Measurements from ENCODE around the gene CEP68.

CEP68 gene

GRCh38 chr2:65057054-65057375 is 799 bp downstream of the CEP68 start:
- no peak for DNase-seq (ENCODE audit: low read depth in 2 of 2)

GRCh38 chr2:65057391-65058052 is 1.3 kb downstream of the CEP68 start:
- peak in 1 of 2 donors; percentile 19 for DNase-seq (ENCODE audit: low read depth in 2 of 2)

GRCh38 chr2:65059071-65059470 is 2.9 kb downstream of the CEP68 start:
- no peak for DNase-seq (ENCODE audit: low read depth in 2 of 2)

GRCh38 chr2:65061146-65061909 is 5.1 kb downstream of the CEP68 start:
- DNase-seq (ENCODE audit: low read depth in 2 of 2): no peak

GRCh38 chr2:65061910-65062339 is 5.7 kb downstream of the CEP68 start:
- no peak for DNase-seq (ENCODE audit: low read depth in 2 of 2)

- no peak for DNase-seq (ENCODE audit: low read depth in 2 of 2)
Observed at GRCh38 chr2:65062843-65063825, 6.9 kb downstream of the CEP68 start.

- no peak for DNase-seq (ENCODE audit: low read depth in 2 of 2)
Observed at GRCh38 chr2:65064728-65065552, 8.7 kb downstream of the CEP68 start.

GRCh38 chr2:65067806-65068553 is 11.8 kb downstream of the CEP68 start:
- no peak for DNase-seq (ENCODE audit: low read depth in 2 of 2)

GRCh38 chr2:65069439-65069824 is 13.2 kb downstream of the CEP68 start:
- no peak for DNase-seq (ENCODE audit: low read depth in 2 of 2)

- DNase-seq (ENCODE audit: low read depth in 2 of 2): no peak
Observed at GRCh38 chr2:65070172-65070830, 14.1 kb downstream of the CEP68 start.

- no peak for DNase-seq (ENCODE audit: low read depth in 2 of 2)
Observed at GRCh38 chr2:65070856-65071255, 14.6 kb downstream of the CEP68 start.

GRCh38 chr2:65071499-65072180 is 15.4 kb downstream of the CEP68 start:
- no peak for DNase-seq (ENCODE audit: low read depth in 2 of 2)

- no peak for DNase-seq (ENCODE audit: low read depth in 2 of 2)
Observed at GRCh38 chr2:65072181-65072970, 16.2 kb downstream of the CEP68 start.

GRCh38 chr2:65073879-65074565 is 17.8 kb downstream of the CEP68 start:
- no peak for DNase-seq (ENCODE audit: low read depth in 2 of 2)

GRCh38 chr2:65075176-65075575 is 19.0 kb downstream of the CEP68 start:
- DNase-seq (ENCODE audit: low read depth in 2 of 2): no peak

GRCh38 chr2:65075605-65076344 is 19.6 kb downstream of the CEP68 start:
- no peak for DNase-seq (ENCODE audit: low read depth in 2 of 2)

GRCh38 chr2:65076345-65076710 is 20.1 kb downstream of the CEP68 start:
- DNase-seq (ENCODE audit: low read depth in 2 of 2): no peak

- no peak for DNase-seq (ENCODE audit: low read depth in 2 of 2)
Observed at GRCh38 chr2:65077898-65078297, 21.7 kb downstream of the CEP68 start.

Measured in stimulated activated CD8-positive, alpha-beta memory T cell treated with anti-CD3 and anti-CD28 coated beads, Interleukin-2, amount 100 ng/mL, for 48 hours (primary cell).